Lower leg skin (tissue), 3 donors: Measurements from ENCODE around the gene VAV2.

Source experiments
- POLR2A ChIP-seq, 2 donors: fragments of 450-650 bp; IDR thresholded peaks; one replicate each; pipeline ENCODE4 v1.6.1; 2016 to 2017; ENCODE audit warnings: antibody characterized with exemption in 2 of 2, mild to moderate bottlenecking in 1 of 2, moderate library complexity in 1 of 2
- TF ChIP-seq, protein P1 (sequence below), 3 donors: fragments of 450-650 bp; IDR thresholded peaks; one replicate each; pipeline ENCODE4 v1.5.1; 2016; ENCODE audit warnings: antibody characterized with exemption in 3 of 3, mild to moderate bottlenecking in 3 of 3, moderate library complexity in 2 of 3

DNA sequence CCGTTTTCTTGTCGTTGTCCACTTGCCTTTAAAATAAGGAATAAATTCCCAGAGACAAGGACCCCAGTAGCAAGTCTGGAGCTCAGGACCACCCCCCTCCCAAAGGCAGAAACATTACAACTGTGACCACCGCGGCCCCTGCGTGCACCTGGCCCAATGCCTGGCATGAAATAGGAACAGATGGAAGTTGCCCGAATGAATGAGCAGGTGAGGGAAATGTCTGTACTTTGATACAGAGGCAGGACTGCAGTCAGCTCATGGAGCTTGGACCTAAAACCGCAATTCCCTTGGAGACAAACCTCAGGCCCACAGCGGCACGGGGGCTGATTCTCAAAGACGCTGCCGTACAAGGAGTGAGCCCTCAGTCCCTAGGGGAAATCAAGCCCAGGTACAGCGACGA is 198.7 kb downstream of the VAV2 start:
- TF ChIP-seq, protein P1, sequence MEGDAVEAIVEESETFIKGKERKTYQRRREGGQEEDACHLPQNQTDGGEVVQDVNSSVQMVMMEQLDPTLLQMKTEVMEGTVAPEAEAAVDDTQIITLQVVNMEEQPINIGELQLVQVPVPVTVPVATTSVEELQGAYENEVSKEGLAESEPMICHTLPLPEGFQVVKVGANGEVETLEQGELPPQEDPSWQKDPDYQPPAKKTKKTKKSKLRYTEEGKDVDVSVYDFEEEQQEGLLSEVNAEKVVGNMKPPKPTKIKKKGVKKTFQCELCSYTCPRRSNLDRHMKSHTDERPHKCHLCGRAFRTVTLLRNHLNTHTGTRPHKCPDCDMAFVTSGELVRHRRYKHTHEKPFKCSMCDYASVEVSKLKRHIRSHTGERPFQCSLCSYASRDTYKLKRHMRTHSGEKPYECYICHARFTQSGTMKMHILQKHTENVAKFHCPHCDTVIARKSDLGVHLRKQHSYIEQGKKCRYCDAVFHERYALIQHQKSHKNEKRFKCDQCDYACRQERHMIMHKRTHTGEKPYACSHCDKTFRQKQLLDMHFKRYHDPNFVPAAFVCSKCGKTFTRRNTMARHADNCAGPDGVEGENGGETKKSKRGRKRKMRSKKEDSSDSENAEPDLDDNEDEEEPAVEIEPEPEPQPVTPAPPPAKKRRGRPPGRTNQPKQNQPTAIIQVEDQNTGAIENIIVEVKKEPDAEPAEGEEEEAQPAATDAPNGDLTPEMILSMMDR (IDR thresholded peaks at IDR 0.05), result no peak
- no peak for TF ChIP-seq POLR2A (IDR thresholded peaks at IDR 0.05)
